HUES64 (cell line): ENCODE data around the gene CACNA1C.

ENCODE experiments used
- H3K27ac ChIP-seq: 2 replicates; pipeline ENCODE4 v1.7.0; 2013; ENCODE audit warnings: low read depth, low read length, inconsistent platforms
- H3K27me3 ChIP-seq: 2 replicates; pipeline ENCODE4 v1.6.1; 2013; ENCODE audit warnings: mild to moderate bottlenecking, low read length; ENCODE audit not compliant: insufficient read depth
- H3K36me3 ChIP-seq: 2 replicates; pipeline ENCODE4 v1.6.1; 2013; ENCODE audit warnings: mild to moderate bottlenecking, low read length; ENCODE audit not compliant: insufficient read depth
- H3K4me1 ChIP-seq: 2 replicates; pipeline ENCODE4 v1.6.1; 2013; ENCODE audit warnings: mild to moderate bottlenecking, low read length, moderate library complexity; ENCODE audit not compliant: insufficient read depth
- H3K4me3 ChIP-seq: 2 replicates; pipeline ENCODE4 v1.5.1; 2013; ENCODE audit warnings: mild to moderate bottlenecking, low read length, moderate library complexity
- H3K9ac ChIP-seq: 2 replicates; pipeline ENCODE4 v1.6.1; 2013; ENCODE audit warnings: mild to moderate bottlenecking, low read depth, low read length
- H3K9me3 ChIP-seq: 2 replicates; pipeline ENCODE4 v1.6.1; 2013; ENCODE audit warnings: low read depth, low read length; ENCODE audit not compliant: insufficient read depth
- WGBS: fragments of 150-250, 120-280 bp; methylation state at CpG from one replicate; pipeline ENCODE4 v1.1.7; 2013; ENCODE audit warnings: missing lambda C conversion rate; 5-methylcytosine and 5-hydroxymethylcytosine counted together

Gene CACNA1C

GRCh38 chr12:2389079-2389790, 336.4 kb downstream of the CACNA1C start:
- no peak overlapping the region for H3K9ac ChIP-seq
- 94% methylated on average over 5 of the region's 5 CpGs for WGBS
- H3K36me3 ChIP-seq = no peaks in the 10 kb centered on the region
- no peaks in the 10 kb centered on the region for H3K9me3 ChIP-seq
- no peak overlapping the region for H3K27ac ChIP-seq
- H3K4me1 ChIP-seq = no peaks in the 10 kb centered on the region
- H3K4me3 ChIP-seq = no peak overlapping the region
- no peaks in the 10 kb centered on the region for H3K27me3 ChIP-seq

GRCh38 chr12:2390133-2390532, 337.3 kb downstream of the CACNA1C start:
- H3K27ac ChIP-seq = no peak overlapping the region
- 85% methylated on average over 3 of the region's 4 CpGs for WGBS

GRCh38 chr12:2390850-2391390, 338.1 kb downstream of the CACNA1C start:
- H3K9ac ChIP-seq = no peak overlapping the region

More at GRCh38 chr12:2390133-2390532, 337.3 kb downstream of the CACNA1C start:
- Histone ChIP-seq H3K9me3 (no peaks in the 10 kb centered on the region), H3K36me3 (no peaks in the 10 kb centered on the region), H3K4me1 (no peaks in the 10 kb centered on the region), H3K4me3 (no peak overlapping the region), H3K27me3 (no peaks in the 10 kb centered on the region), H3K9ac (no peak overlapping the region)

GRCh38 chr12:2391740-2392331, 339.0 kb downstream of the CACNA1C start:
- Histone ChIP-seq H3K27ac (no peak overlapping the region), H3K9me3 (no peaks in the 10 kb centered on the region), H3K9ac (no peak overlapping the region), H3K4me1 (no peaks in the 10 kb centered on the region), H3K4me3 (no peak overlapping the region), H3K36me3 (no peaks in the 10 kb centered on the region), H3K27me3 (no peaks in the 10 kb centered on the region)
- 92% methylated on average over 7 of the region's 9 CpGs for WGBS

More at GRCh38 chr12:2390850-2391390, 338.1 kb downstream of the CACNA1C start:
- Histone ChIP-seq H3K27me3 (no peaks in the 10 kb centered on the region), H3K4me3 (no peak overlapping the region), H3K9me3 (no peaks in the 10 kb centered on the region), H3K27ac (no peak overlapping the region), H3K36me3 (no peaks in the 10 kb centered on the region), H3K4me1 (no peaks in the 10 kb centered on the region)
- whole genome bisulfite sequencing = 95% methylated on average over 10 of the region's 10 CpGs

- no peak overlapping the region for H3K4me3 ChIP-seq
- H3K27me3 ChIP-seq = no peaks in the 10 kb centered on the region
- no peaks in the 10 kb centered on the region for H3K4me1 ChIP-seq
- 91% methylated on average over 4 of the region's 4 CpGs for WGBS
- H3K36me3 ChIP-seq = no peaks in the 10 kb centered on the region
- no peak overlapping the region for H3K27ac ChIP-seq
- no peaks in the 10 kb centered on the region for H3K9me3 ChIP-seq
- H3K9ac ChIP-seq = no peak overlapping the region
These were observed 340.2 kb downstream of the CACNA1C start for GRCh38 chr12:2393016-2393415.

- Histone ChIP-seq H3K27ac (no peak overlapping the region), H3K36me3 (no peaks in the 10 kb centered on the region), H3K4me3 (no peak overlapping the region), H3K9ac (no peak overlapping the region), H3K27me3 (no peaks in the 10 kb centered on the region), H3K9me3 (no peaks in the 10 kb centered on the region), H3K4me1 (no peaks in the 10 kb centered on the region)
- WGBS = 97% methylated on average over 5 of the region's 6 CpGs
These were observed 341.2 kb downstream of the CACNA1C start for GRCh38 chr12:2393996-2394395.

GRCh38 chr12:2395354-2395977, 342.7 kb downstream of the CACNA1C start:
- Histone ChIP-seq H3K4me3 (no peak overlapping the region), H3K27me3 (no peaks in the 10 kb centered on the region), H3K36me3 (no peaks in the 10 kb centered on the region), H3K4me1 (no peaks in the 10 kb centered on the region), H3K27ac (no peak overlapping the region), H3K9me3 (no peaks in the 10 kb centered on the region), H3K9ac (no peak overlapping the region)
- 56% methylated on average over 8 of the region's 8 CpGs for WGBS

GRCh38 chr12:2396448-2396871, 343.7 kb downstream of the CACNA1C start:
- no peak overlapping the region for H3K27ac ChIP-seq
- no peaks in the 10 kb centered on the region for H3K9me3 ChIP-seq
- H3K4me3 ChIP-seq = no peak overlapping the region
- no peaks in the 10 kb centered on the region for H3K36me3 ChIP-seq
- H3K27me3 ChIP-seq = no peaks in the 10 kb centered on the region
- no peaks in the 10 kb centered on the region for H3K4me1 ChIP-seq
- no peak overlapping the region for H3K9ac ChIP-seq
- WGBS = 90% methylated on average over 6 of the region's 6 CpGs

- 80% methylated on average over 11 of the region's 11 CpGs for WGBS
- Histone ChIP-seq H3K9me3 (no peaks in the 10 kb centered on the region), H3K36me3 (no peaks in the 10 kb centered on the region), H3K9ac (no peak overlapping the region), H3K27ac (no peak overlapping the region), H3K4me3 (no peak overlapping the region), H3K4me1 (no peaks in the 10 kb centered on the region), H3K27me3 (no peaks in the 10 kb centered on the region)
These were observed 344.7 kb downstream of the CACNA1C start for GRCh38 chr12:2397356-2398045.

GRCh38 chr12:2401040-2401439, 348.3 kb downstream of the CACNA1C start:
- Histone ChIP-seq H3K36me3 (no peaks in the 10 kb centered on the region), H3K27ac (no peak overlapping the region), H3K4me1 (no peaks in the 10 kb centered on the region), H3K4me3 (no peak overlapping the region), H3K9ac (no peak overlapping the region), H3K27me3 (no peaks in the 10 kb centered on the region), H3K9me3 (no peaks in the 10 kb centered on the region)
- 78% methylated on average over 2 of the region's 2 CpGs for WGBS

- Histone ChIP-seq H3K4me3 (no peak overlapping the region), H3K9ac (no peak overlapping the region), H3K27me3 (no peaks in the 10 kb centered on the region), H3K9me3 (no peaks in the 10 kb centered on the region), H3K4me1 (no peaks in the 10 kb centered on the region), H3K27ac (no peak overlapping the region), H3K36me3 (no peaks in the 10 kb centered on the region)
- whole genome bisulfite sequencing = 91% methylated on average over 5 of the region's 5 CpGs
These were observed 349.3 kb downstream of the CACNA1C start for GRCh38 chr12:2402073-2402579.
